Endodermal cell (in vitro differentiated cells): ENCODE data around the gene SLC12A4. TPM values are rescaled to one million over a fixed set of nuclear protein-coding genes. Genes with fewer than 3 reads are reported as not detected.
A peak's percentile ranks its signal among the peaks of the same experiment; 100 is the strongest.

Experiments used
- DNase-seq: peaks from one replicate; pipeline ENCODE4 v3.0.0-alpha.2; 2017
- H3K27ac ChIP-seq: 2 replicates; pipeline ENCODE4 v1.5.1; 2013; ENCODE audit warnings: mild to moderate bottlenecking, low read depth, low read length, moderate library complexity
- H3K27me3 ChIP-seq: 2 replicates; pipeline ENCODE4 v1.6.1; 2013; ENCODE audit warnings: mild to moderate bottlenecking, low read length, moderate library complexity; ENCODE audit not compliant: insufficient read depth, control insufficient read depth, poor library complexity, severe bottlenecking
- H3K36me3 ChIP-seq: 2 replicates; pipeline ENCODE4 v1.7.0; 2013; ENCODE audit warnings: mild to moderate bottlenecking, low read length, moderate library complexity; ENCODE audit not compliant: control insufficient read depth, insufficient read depth
- H3K4me1 ChIP-seq: one replicate; pipeline ENCODE4 v1.7.0; 2013; ENCODE audit warnings: low read length; ENCODE audit not compliant: control insufficient read depth, insufficient read depth
- H3K4me3 ChIP-seq: 2 replicates; pipeline ENCODE4 v1.5.1; 2013; ENCODE audit warnings: mild to moderate bottlenecking, low read length, moderate library complexity
- H3K9ac ChIP-seq: 2 replicates; pipeline ENCODE4 v1.6.1; 2013; ENCODE audit warnings: mild to moderate bottlenecking, low read length, moderate library complexity; ENCODE audit not compliant: poor library complexity, severe bottlenecking; ENCODE audit errors: extremely low read depth
- H3K9me3 ChIP-seq: 2 replicates; pipeline ENCODE4 v1.6.1; 2013; ENCODE audit warnings: mild to moderate bottlenecking, low read length, moderate library complexity; ENCODE audit not compliant: control insufficient read depth
- H3K27ac Mint-ChIP-seq: 2 replicates; pipeline ENCODE4 v1.8.0; 2020; ENCODE audit warnings: mixed read lengths
- H3K27me3 Mint-ChIP-seq: 2 replicates; pipeline ENCODE4 v1.8.0; 2021; ENCODE audit warnings: mild to moderate bottlenecking, mixed read lengths; ENCODE audit not compliant: insufficient read depth
- H3K36me3 Mint-ChIP-seq: 2 replicates; pipeline ENCODE4 v1.8.0; 2020; ENCODE audit warnings: low read depth, mixed read lengths
- H3K4me1 Mint-ChIP-seq: 2 replicates; pipeline ENCODE4 v1.8.0; 2020; ENCODE audit warnings: mixed read lengths
- H3K4me3 Mint-ChIP-seq: 2 replicates; pipeline ENCODE4 v1.8.0; 2020; ENCODE audit warnings: mild to moderate bottlenecking, moderate library complexity, mixed read lengths
- H3K9me3 Mint-ChIP-seq: 2 replicates; pipeline ENCODE4 v1.8.0; 2020; ENCODE audit warnings: mild to moderate bottlenecking, mixed read lengths
- WGBS, 2 experiments: methylation state at CpG; one replicate each; pipeline versions ENCODE4 v1.1.5 to v1.1.7; 2013; ENCODE audit warnings: missing lambda C conversion rate in 2 of 2, mixed read lengths in 1 of 2; ENCODE audit not compliant: insufficient coverage in 1 of 2, insufficient read length in 1 of 2; 5-methylcytosine and 5-hydroxymethylcytosine counted together
- total RNA-seq, 2 donors: library from RNA; stranded (reverse); fragmentation: NEBNext Ultra II Directional in 1 of 2; extraction: Animal tissue kit (Norgen Biotek cat#: 25700) in 1 of 2; gene quantifications; 2 replicates in 1 of 2; 3 replicates in 1 of 2; pipeline ENCODE4 v1.2.1, GENCODE V29; 2021
- TF ChIP-seq, protein P1 (sequence below): fragments of 200-600 bp; sonication (generic); conservative IDR thresholded peaks from 2 replicates; pipeline ENCODE4 v1.5.0; 2021; ENCODE audit warnings: antibody characterized with exemption, mild to moderate bottlenecking

SLC12A4 gene
- total RNA-seq, 2 donors from 2014 or later, result 37.9 to 43.4 TPM

- H3K4me3 ChIP-seq, result peak overlapping the region; percentile 95
- peaks cover 20% of the 10 kb centered on the region for H3K36me3 ChIP-seq
- no peak overlapping the region for H3K9ac ChIP-seq
- peaks cover 15% of the 10 kb centered on the region for H3K27me3 Mint-ChIP-seq
- H3K9me3 Mint-ChIP-seq, result no peaks in the 10 kb centered on the region
- H3K36me3 Mint-ChIP-seq, result peaks cover 14% of the 10 kb centered on the region
- DNase-seq, result peak; percentile 84
- H3K4me1 Mint-ChIP-seq, result peaks cover 21% of the 10 kb centered on the region
- H3K27ac ChIP-seq, result no peak overlapping the region
- H3K9me3 ChIP-seq, result no peaks in the 10 kb centered on the region
- peaks cover 16% of the 10 kb centered on the region for H3K4me1 ChIP-seq
- TF ChIP-seq, protein P1, sequence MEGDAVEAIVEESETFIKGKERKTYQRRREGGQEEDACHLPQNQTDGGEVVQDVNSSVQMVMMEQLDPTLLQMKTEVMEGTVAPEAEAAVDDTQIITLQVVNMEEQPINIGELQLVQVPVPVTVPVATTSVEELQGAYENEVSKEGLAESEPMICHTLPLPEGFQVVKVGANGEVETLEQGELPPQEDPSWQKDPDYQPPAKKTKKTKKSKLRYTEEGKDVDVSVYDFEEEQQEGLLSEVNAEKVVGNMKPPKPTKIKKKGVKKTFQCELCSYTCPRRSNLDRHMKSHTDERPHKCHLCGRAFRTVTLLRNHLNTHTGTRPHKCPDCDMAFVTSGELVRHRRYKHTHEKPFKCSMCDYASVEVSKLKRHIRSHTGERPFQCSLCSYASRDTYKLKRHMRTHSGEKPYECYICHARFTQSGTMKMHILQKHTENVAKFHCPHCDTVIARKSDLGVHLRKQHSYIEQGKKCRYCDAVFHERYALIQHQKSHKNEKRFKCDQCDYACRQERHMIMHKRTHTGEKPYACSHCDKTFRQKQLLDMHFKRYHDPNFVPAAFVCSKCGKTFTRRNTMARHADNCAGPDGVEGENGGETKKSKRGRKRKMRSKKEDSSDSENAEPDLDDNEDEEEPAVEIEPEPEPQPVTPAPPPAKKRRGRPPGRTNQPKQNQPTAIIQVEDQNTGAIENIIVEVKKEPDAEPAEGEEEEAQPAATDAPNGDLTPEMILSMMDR, result no peak
- H3K4me3 Mint-ChIP-seq, result peak overlapping the region; percentile 81
- 75 to 77% methylated on average over 1 to 3 of the region's 3 CpGs for WGBS, 2 experiments
- H3K27me3 ChIP-seq, result no peaks in the 10 kb centered on the region
- no peak overlapping the region for H3K27ac Mint-ChIP-seq
Observed at GRCh38 chr16:67966549-67967182, 1.8 kb downstream of the SLC12A4 start.

DNA sequence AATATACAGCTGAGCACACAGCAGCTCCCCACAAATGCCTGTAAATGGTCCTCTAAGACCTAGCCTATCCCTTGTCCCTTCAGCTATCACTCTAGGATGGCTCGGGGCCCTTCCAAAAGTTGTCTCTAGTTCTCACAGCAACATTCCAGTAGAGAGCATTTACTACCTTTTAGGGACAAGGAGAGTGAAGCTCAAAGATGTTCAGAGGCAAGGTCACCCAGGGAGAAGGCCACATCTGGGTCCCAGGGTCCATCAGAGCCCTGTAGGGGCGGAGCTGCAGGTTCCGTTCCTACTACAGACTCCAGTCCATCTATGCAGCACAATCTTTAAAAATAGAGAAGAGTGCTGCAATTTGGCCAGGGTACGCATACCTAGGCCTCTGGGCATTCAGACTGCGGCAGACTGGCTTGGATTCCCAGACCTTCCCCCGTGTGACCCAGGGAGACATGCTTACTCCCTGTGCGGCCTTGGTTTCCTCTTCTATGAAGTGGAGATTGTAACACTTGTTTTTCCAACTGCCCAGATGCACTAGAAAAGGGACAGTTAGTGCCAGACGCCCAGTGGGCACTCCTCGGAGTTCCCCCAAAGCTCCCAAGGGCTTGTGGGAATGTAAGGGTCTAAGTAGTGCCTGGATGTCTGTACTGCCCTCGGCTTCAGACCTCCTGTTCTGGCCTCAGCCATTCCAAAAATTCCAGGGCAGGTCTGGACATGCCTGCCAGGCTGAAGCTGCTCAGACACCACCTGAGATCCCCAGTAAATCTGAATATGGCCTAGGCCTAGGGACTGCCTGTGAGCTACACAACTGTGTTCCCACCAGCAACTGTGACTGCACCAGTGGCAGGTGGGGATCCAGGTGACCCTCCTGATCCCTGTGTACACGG, 2.5 kb downstream of the SLC12A4 start:
- Mint-ChIP-seq H3K27ac (no peak overlapping the region), H3K36me3 (peaks cover 21% of the 10 kb centered on the region), H3K4me3 (no peak overlapping the region), H3K27me3 (peaks cover 11% of the 10 kb centered on the region), H3K4me1 (peaks cover 21% of the 10 kb centered on the region), H3K9me3 (no peaks in the 10 kb centered on the region)
- Histone ChIP-seq H3K4me3 (no peak overlapping the region), H3K27me3 (no peaks in the 10 kb centered on the region), H3K36me3 (peaks cover 28% of the 10 kb centered on the region), H3K9ac (no peak overlapping the region), H3K4me1 (peaks cover 16% of the 10 kb centered on the region), H3K27ac (peak overlapping the region; percentile 52), H3K9me3 (no peaks in the 10 kb centered on the region)
- TF ChIP-seq, protein P1, result no peak
- WGBS, 2 experiments, result 91 to 95% methylated on average over 8 to 11 of the region's 11 CpGs
- DNase-seq, result no peak

DNA sequence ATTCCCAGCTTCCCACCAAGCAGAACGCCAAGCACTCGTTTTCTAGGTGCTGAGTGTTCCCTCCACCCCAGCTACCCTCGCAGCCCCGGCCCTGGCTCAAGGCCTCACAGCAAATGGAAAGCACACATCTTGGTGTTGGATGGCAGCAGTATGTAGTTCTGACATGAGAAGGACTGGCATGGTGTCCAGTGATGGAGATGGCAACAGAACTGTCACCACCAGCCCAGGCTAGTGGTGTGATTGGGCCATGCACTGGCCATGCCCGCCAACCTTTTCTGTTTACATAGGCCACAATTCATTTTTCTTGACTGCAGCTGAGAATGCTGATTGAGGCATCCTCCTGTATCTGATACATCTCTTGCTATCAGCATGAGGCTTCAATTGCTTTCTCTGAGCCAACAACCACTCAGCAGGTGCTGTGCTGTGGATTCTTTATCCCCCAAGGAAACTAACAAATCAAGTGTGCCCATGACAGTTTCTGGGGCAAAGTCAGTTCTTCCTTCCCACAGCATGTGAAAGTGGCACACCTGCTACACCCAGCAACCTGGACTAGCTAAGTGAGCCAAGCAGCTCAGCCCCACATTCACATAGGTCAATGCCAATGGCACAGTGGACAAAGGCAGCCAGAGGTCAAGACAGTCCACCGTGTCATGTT, 3.8 kb downstream of the SLC12A4 start:
- Mint-ChIP-seq H3K9me3 (no peaks in the 10 kb centered on the region), H3K4me1 (peaks cover 18% of the 10 kb centered on the region), H3K36me3 (peaks cover 30% of the 10 kb centered on the region), H3K27ac (no peak overlapping the region), H3K4me3 (no peak overlapping the region), H3K27me3 (peaks cover 2% of the 10 kb centered on the region)
- H3K27ac ChIP-seq, result no peak overlapping the region
- no peaks in the 10 kb centered on the region for H3K27me3 ChIP-seq
- 95 to 98% methylated on average over 5 to 6 of the region's 6 CpGs for WGBS, 2 experiments
- no peak for DNase-seq
- TF ChIP-seq, protein P1, result no peak
- no peak overlapping the region for H3K9ac ChIP-seq
- H3K9me3 ChIP-seq, result no peaks in the 10 kb centered on the region
- no peak overlapping the region for H3K4me3 ChIP-seq
- H3K36me3 ChIP-seq, result peaks cover 38% of the 10 kb centered on the region
- H3K4me1 ChIP-seq, result peaks cover 16% of the 10 kb centered on the region
